ENCODE measurements around the gene ACSS1.

ACSS1 gene

DNA sequence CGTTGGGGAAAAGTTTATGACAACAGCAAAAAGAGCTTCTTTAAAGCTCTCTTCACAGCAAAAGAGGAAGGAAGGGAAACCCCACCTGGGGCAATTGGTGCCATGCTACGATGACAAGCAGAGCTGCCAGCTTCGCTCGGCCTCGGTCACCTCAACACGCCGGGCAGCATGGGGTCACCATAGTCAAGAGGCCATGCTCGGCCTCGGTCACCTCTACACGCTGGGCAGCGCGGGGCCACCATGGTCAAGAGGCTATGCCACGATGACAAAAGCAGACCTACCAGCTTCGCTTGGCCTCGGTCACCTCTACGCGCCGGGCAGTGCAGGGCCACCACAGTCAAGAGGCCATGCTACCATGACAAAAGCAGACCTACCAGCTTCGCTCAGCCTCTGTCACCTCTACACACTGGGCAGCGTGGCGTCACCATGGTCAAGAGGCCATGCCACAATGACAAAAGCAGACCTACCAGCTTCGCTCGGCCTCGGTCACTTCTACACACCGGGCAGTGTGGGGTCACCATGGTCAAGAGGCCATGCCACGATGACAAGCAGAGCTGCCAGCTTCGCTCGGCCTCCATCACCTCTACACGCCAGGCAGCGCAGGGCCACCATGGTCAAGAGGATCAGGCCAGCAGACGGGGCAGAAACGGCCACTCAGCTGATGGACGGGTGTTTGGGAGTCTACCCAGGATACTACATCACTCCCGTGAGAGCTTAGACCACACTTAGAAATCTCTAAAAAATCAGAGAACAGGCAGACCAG, 77.5 kb downstream of the ACSS1 start:
- no peak overlapping the region for H3K4me3 ChIP-seq (replicated peaks; ENCODE audit: low read depth, low read length)
- no peak for DNase-seq (ENCODE audit: low read depth)
- TF ChIP-seq, protein P1, sequence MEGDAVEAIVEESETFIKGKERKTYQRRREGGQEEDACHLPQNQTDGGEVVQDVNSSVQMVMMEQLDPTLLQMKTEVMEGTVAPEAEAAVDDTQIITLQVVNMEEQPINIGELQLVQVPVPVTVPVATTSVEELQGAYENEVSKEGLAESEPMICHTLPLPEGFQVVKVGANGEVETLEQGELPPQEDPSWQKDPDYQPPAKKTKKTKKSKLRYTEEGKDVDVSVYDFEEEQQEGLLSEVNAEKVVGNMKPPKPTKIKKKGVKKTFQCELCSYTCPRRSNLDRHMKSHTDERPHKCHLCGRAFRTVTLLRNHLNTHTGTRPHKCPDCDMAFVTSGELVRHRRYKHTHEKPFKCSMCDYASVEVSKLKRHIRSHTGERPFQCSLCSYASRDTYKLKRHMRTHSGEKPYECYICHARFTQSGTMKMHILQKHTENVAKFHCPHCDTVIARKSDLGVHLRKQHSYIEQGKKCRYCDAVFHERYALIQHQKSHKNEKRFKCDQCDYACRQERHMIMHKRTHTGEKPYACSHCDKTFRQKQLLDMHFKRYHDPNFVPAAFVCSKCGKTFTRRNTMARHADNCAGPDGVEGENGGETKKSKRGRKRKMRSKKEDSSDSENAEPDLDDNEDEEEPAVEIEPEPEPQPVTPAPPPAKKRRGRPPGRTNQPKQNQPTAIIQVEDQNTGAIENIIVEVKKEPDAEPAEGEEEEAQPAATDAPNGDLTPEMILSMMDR (IDR thresholded peaks at IDR 0.05; ENCODE audit: low read length, missing control alignments) = no peak

DNA sequence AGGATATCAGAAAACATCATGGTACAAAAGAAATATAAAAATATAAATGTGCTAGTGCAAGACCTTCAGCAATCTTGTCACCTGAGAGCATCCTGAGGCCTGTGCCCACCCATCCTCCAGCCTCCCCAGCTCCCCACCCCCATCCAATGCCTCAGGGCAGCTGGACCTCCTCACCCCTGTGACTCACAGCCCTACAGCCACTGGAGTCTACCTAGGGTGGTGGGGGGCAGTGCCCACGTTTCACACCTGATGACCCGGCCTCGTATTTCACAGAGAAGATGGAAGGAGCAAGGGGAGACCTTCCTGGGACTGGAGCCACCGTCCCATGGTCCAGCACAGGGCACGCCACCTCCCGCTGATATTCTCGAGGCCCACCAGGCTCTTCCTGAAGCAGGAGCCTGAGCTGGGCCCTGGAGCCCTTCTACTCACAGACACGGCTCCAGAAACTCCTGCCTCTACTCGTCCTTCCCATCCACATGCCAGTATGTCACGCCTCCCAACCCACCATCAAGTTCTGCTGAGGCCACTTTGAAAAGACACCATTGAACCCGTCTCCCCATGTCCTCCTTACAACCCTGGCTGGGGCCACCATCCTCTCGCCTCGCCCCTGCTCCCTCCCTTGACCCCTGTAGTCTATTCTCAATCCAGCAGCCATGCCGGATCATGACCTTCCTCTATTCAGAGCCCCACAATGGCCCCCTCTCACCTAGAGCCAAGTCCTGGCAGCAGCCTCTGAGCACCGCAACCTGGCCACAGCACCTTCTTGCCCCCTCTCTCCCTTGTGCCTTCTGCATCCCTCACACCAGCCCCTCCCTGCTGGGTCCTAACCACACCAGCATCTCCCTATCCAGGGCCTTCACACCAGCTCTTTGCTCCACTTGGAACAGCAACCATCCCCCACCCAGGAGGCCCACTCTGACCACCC, 78.6 kb downstream of the ACSS1 start:
- H3K4me3 ChIP-seq (replicated peaks; ENCODE audit: low read depth, low read length) = no peak overlapping the region
- no peak for DNase-seq (ENCODE audit: low read depth)
- TF ChIP-seq, protein P1 (IDR thresholded peaks at IDR 0.05; ENCODE audit: low read length, missing control alignments) = no peak

DNA sequence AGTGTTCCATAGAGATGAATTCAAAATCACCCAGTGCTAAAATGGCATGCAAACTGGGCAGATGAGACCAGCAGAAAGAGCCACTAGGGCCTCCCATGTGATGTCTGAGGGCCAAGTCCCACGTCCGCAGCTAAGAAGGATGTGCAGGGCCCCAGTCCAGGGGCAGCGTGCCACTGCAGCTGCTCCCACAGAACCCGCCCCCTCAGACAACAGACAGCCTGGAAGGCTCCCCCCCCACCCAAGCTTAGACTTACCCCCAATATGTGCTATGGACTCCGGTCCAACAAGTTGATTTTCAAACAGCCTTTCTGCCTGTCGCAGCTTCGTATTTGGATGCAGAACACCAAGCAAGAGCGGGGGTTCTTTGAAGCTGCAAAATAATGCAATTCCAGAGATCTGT, 79.4 kb downstream of the ACSS1 start:
- TF ChIP-seq, protein P1 (IDR thresholded peaks at IDR 0.05; ENCODE audit: low read length, missing control alignments) = no peak
- no peak for DNase-seq (ENCODE audit: low read depth)
- no peak overlapping the region for H3K4me3 ChIP-seq (replicated peaks; ENCODE audit: low read depth, low read length)

DNA sequence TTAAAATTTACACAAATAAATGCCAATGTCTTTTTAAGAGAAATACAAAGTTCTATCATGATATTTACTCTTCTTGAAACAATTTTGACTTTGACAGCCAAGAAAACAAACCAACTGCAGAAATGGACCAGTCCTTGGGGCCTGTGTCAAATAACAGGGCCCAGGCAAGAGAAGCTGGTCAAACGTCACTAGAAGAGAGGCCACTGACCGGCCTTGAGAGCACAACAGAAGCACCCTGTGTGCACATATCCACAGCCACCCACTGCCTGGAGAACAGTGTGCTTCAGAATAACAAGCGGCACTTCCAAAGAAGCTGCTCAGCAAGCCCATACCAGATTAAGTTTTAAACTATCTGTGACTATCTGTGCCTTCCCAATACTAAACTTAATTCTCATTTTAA, 80.1 kb downstream of the ACSS1 start:
- no peak overlapping the region for H3K4me3 ChIP-seq (replicated peaks; ENCODE audit: low read depth, low read length)
- DNase-seq (ENCODE audit: low read depth) = no peak
- TF ChIP-seq, protein P1 (IDR thresholded peaks at IDR 0.05; ENCODE audit: low read length, missing control alignments) = no peak

DNA sequence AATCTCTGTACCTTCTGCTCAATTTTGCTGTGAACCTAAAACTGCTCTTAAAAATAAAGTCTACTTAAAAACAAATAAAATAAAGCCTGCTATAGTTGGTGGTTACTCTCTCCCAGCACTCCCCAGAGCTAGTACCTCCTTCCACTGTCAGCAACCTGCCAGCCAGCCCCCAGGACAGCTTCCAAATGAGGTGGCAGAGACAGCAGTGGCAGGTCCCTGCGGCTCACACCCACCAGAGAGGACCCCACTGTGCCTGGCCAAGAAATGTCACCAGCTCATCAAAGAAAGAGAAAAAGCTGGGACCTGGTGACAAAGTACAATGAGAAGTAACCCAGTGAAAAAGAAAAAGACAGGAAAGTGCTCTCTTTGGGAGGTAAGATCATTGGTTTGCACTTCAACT, 80.6 kb downstream of the ACSS1 start:
- no peak for DNase-seq (ENCODE audit: low read depth)
- H3K4me3 ChIP-seq (replicated peaks; ENCODE audit: low read depth, low read length) = no peak overlapping the region
- TF ChIP-seq, protein P1 (IDR thresholded peaks at IDR 0.05; ENCODE audit: low read length, missing control alignments) = no peak

DNA sequence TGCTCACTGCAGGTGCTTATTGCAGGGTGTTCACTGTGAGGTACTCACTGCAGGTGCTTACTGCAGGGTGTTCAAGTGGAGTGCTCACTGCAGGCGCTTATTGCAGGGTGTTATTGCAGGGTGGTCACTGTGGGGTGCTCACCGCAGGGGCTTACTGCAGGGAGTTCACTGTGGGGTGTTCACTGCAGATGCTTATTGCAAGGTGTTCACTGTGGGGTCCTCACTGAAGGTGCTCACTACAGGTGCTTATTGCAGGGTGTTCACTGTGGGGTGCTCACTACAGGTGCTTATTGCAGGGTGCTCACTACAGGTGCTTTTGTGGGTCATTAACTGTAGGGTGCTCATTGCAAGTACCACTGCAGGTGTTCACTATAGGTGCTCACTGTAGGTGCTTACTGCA, 85.6 kb downstream of the ACSS1 start:
- H3K4me3 ChIP-seq (replicated peaks; ENCODE audit: low read depth, low read length) = no peak overlapping the region
- TF ChIP-seq, protein P1 (IDR thresholded peaks at IDR 0.05; ENCODE audit: low read length, missing control alignments) = no peak
- DNase-seq (ENCODE audit: low read depth) = no peak

Data from fibroblast of pulmonary artery (primary cell).